ENCODE data around the gene SBNO2. TPM values are rescaled to one million over a fixed set of nuclear protein-coding genes. Genes with fewer than 3 reads are reported as not detected.

Gene SBNO2
- total RNA-seq, 2 experiments from 2014 or later = 26.6 to 43.3 TPM

DNA sequence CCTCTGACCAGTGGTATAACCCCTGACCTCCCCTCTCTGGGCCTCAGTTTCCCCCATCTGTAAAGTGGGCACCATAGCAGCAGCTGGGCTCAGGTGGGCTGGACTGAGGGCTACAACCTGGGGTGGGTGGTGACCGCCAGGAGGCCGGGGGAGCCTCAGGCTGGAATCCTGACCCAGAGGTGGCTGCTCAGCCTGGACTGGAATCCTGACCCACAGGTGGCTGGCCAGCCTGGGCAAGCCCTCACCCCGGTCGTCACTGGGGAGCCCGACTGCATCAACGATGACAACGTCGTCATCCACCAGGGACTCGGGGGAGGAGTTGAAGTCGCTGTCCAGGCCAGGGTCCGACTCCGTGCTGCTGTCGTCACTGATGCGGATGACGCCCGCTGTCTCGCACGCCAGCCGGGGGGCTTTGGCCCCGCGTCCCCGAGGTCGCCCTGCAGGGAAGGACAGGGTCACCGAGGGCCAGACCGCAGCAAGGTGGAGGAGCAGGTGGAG lies 60.0 kb downstream of the SBNO2 start:
- Histone ChIP-seq H3K36me3 (ENCODE audit: insufficient read depth, low read length) (peaks cover 21% of the 10 kb centered on the region; the same call in 1 of the 2 replicates), H3K4me1 (ENCODE audit: insufficient read depth, low read length, poor library complexity, severe bottlenecking) (peaks cover 4% of the 10 kb centered on the region)

DNA sequence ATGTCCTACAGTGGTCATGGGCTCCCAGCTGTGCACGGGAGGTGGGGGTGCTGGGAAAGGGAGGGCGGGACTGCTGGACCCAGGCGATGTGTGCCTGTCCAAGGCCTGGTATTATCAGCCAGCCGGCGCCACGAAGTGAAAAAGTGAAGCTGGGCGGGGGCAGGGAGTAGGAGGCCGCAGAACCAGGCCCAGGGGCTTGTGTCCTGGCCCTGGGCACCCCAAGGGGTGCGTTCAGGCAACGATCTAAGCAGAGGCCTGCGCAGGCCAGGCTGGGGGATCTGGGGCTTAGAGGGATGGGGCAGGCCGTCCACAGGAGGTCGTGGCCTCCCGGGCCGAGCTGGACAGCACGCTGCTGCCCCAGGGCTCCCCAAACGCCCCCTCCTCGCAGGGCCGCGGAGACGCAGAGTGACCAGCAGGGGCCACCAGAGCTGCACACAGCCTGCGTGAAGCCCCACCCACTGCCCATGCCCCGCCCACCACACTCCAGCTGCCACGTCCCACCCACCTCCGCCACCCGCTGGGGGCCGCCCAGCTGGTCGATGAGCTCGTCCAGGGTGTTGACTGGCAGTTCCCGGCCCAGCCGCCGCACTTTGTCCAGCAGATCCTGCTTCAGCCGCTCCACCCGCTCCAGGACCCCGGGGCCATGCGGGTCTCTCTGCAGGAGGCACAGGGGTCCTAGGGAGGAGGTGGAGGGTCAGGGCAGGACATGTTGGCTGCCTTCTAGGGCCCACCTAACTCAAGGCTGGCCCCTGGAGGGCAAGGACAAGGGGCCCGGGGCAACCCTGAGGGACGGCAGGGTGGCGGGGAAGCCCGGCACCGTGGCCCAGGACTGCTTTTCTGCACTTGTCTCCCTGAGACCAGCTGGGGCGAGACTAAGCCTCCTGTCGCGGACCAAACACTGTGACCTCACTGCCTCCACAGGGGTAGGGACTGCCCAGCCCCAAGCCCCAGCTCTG lies 60.8 kb downstream of the SBNO2 start:
- BruUV-seq (replicated peaks) = no TSS peak
- CTCF ChIA-PET (ENCODE audit: unreplicated experiment) = interaction anchor here (0.6 to 1.0 kb wide), 8 partner anchors 9 to 79 kb away, joined by 5 to 13 read pairs (median 10); no protein-coding TSS in a partner anchor
- POLR2A ChIA-PET = interaction anchor here (0.6 kb wide), 3 partner anchors 52 to 90 kb away, joined by 3 to 4 read pairs (median 4); no protein-coding TSS in a partner anchor
- H3K79me2 ChIP-seq (ENCODE audit: insufficient read depth, low read depth, low read length) = no peaks in the 10 kb centered on the region
- peak; percentile 86 for DNase-seq (ENCODE audit: low spot score)
- H3K4me3 ChIP-seq (ENCODE audit: low read depth, low read length, poor library complexity, severe bottlenecking) = no peak overlapping the region
- no peaks in the 10 kb centered on the region for H3K9me3 ChIP-seq (ENCODE audit: low read length)
- TF ChIP-seq EZH2phosphoT487 (IDR thresholded peaks at IDR 0.05; ENCODE audit: borderline replicate concordance, low read depth, low read length) = no peak
- TF ChIP-seq, protein P1, sequence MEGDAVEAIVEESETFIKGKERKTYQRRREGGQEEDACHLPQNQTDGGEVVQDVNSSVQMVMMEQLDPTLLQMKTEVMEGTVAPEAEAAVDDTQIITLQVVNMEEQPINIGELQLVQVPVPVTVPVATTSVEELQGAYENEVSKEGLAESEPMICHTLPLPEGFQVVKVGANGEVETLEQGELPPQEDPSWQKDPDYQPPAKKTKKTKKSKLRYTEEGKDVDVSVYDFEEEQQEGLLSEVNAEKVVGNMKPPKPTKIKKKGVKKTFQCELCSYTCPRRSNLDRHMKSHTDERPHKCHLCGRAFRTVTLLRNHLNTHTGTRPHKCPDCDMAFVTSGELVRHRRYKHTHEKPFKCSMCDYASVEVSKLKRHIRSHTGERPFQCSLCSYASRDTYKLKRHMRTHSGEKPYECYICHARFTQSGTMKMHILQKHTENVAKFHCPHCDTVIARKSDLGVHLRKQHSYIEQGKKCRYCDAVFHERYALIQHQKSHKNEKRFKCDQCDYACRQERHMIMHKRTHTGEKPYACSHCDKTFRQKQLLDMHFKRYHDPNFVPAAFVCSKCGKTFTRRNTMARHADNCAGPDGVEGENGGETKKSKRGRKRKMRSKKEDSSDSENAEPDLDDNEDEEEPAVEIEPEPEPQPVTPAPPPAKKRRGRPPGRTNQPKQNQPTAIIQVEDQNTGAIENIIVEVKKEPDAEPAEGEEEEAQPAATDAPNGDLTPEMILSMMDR (conservative IDR thresholded peaks at IDR 0.05; ENCODE audit: low read length) = peak; percentile 80
- H3K36me3 ChIP-seq (ENCODE audit: insufficient read depth, low read length) = peaks cover 25% of the 10 kb centered on the region; the same call in 1 of the 2 replicates
- H2AFZ ChIP-seq (ENCODE audit: low read length) = no peak overlapping the region
- no peaks in the 10 kb centered on the region for H4K20me1 ChIP-seq (ENCODE audit: insufficient read depth, low read length)
- no peak overlapping the region for H3K27ac ChIP-seq (ENCODE audit: low read depth, low read length, poor library complexity, severe bottlenecking)
- no peak overlapping the region for H3K4me2 ChIP-seq (ENCODE audit: low read length)
- H3K4me1 ChIP-seq (ENCODE audit: insufficient read depth, low read length, poor library complexity, severe bottlenecking) = peaks cover 4% of the 10 kb centered on the region
- intact Hi-C loops (cut with micrococcal nuclease; ENCODE audit: unreplicated experiment) = loop anchor here (5.0 kb wide), 1 partner anchor 79 kb away; no protein-coding TSS in a partner anchor
- H3K9me2 ChIP-seq (ENCODE audit: insufficient read depth, low read length) = no peaks in the 10 kb centered on the region

More for the DNA sequence above, 60.0 kb downstream of the SBNO2 start:
- H3K27ac ChIP-seq (ENCODE audit: low read depth, low read length, poor library complexity, severe bottlenecking) = no peak overlapping the region
- H3K4me2 ChIP-seq (ENCODE audit: low read length) = no peak overlapping the region
- H2AFZ ChIP-seq (ENCODE audit: low read length) = no peak overlapping the region
- intact Hi-C loops (cut with micrococcal nuclease; ENCODE audit: unreplicated experiment) = loop anchor here (5.0 kb wide), 1 partner anchor 78 kb away; no protein-coding TSS in a partner anchor
- no peaks in the 10 kb centered on the region for H3K9me2 ChIP-seq (ENCODE audit: insufficient read depth, low read length)
- ChIA-PET CTCF (ENCODE audit: unreplicated experiment) (interaction anchor here (0.6 to 1.0 kb wide), 6 partner anchors 9 to 78 kb away, joined by 5 to 13 read pairs (median 10); no protein-coding TSS in a partner anchor), POLR2A (no interaction called here)
- no TSS peak for BruUV-seq (replicated peaks)
- no peaks in the 10 kb centered on the region for H3K79me2 ChIP-seq (ENCODE audit: insufficient read depth, low read depth, low read length)
- H3K9me3 ChIP-seq (ENCODE audit: low read length) = no peaks in the 10 kb centered on the region
- no peak overlapping the region for H3K4me3 ChIP-seq (ENCODE audit: low read depth, low read length, poor library complexity, severe bottlenecking)
- DNase-seq (ENCODE audit: low spot score) = no peak
- TF ChIP-seq, protein P1 (conservative IDR thresholded peaks at IDR 0.05; ENCODE audit: low read length) = no peak
- no peak for TF ChIP-seq EZH2phosphoT487 (IDR thresholded peaks at IDR 0.05; ENCODE audit: borderline replicate concordance, low read depth, low read length)
- H4K20me1 ChIP-seq (ENCODE audit: insufficient read depth, low read length) = no peaks in the 10 kb centered on the region
